Fibroblast of villous mesenchyme (primary cell): ENCODE measurements around the gene ACSBG1. TPM values are rescaled to one million over a fixed set of nuclear protein-coding genes. Genes with fewer than 3 reads are reported as not detected.
A peak's percentile ranks its signal among the peaks of the same experiment; 100 is the strongest.

Experiments used
- DNase-seq: peaks from one replicate; pipeline ENCODE4 v3.0.0-alpha.2; 2010; ENCODE audit warnings: low read depth
- H3K4me3 ChIP-seq: 2 replicates; pipeline ENCODE4 v1.5.1; 2011; ENCODE audit warnings: low read depth, mild to moderate bottlenecking, low read length
- CTCF ChIP-seq: IDR thresholded peaks from 2 replicates; pipeline ENCODE4 v1.5.1; 2012; ENCODE audit warnings: low read depth, mild to moderate bottlenecking, low read length; ENCODE audit not compliant: insufficient read depth
- total RNA-seq: library from RNA; depleted of rRNA; stranded (reverse); fragments of >200 nt; gene quantifications from 2 replicates; pipeline ENCODE4 v1.2.3, GENCODE V29; 2012

Gene ACSBG1
- total RNA-seq, 1 donor, result under 0.01 TPM

- DNase-seq, result peak; percentile 53
- peak overlapping the region; percentile 74 for H3K4me3 ChIP-seq
Measured at GRCh38 chr15:78148392-78149067, 85.8 kb downstream of the ACSBG1 start.

GRCh38 chr15:78147566-78147965 is 86.8 kb downstream of the ACSBG1 start:
- DNase-seq, result no peak
- no peak overlapping the region for H3K4me3 ChIP-seq
- TF ChIP-seq CTCF, result no peak

More at GRCh38 chr15:78148392-78149067, 85.8 kb downstream of the ACSBG1 start:
- no peak for TF ChIP-seq CTCF

- no peak for TF ChIP-seq CTCF
- H3K4me3 ChIP-seq, result no peak overlapping the region
- DNase-seq, result peak; percentile 19
Measured at GRCh38 chr15:78146425-78147154, 87.8 kb downstream of the ACSBG1 start.

GRCh38 chr15:78142332-78142731 is 92.0 kb downstream of the ACSBG1 start:
- no peak overlapping the region for H3K4me3 ChIP-seq
- TF ChIP-seq CTCF, result no peak
- DNase-seq, result no peak

GRCh38 chr15:78140292-78140691 is 94.1 kb downstream of the ACSBG1 start:
- H3K4me3 ChIP-seq, result no peak overlapping the region
- no peak for TF ChIP-seq CTCF
- no peak for DNase-seq

- DNase-seq, result no peak
- no peak for TF ChIP-seq CTCF
- H3K4me3 ChIP-seq, result no peak overlapping the region
Measured at GRCh38 chr15:78139578-78139977, 94.8 kb downstream of the ACSBG1 start.

GRCh38 chr15:78133801-78134200 is 100.6 kb downstream of the ACSBG1 start:
- DNase-seq, result no peak
- no peak for TF ChIP-seq CTCF
- no peak overlapping the region for H3K4me3 ChIP-seq
